Jurkat, Clone E6-1 (cell line): ENCODE measurements around the gene IL11RA.
A peak's percentile ranks its signal among the peaks of the same experiment; 100 is the strongest.
"Not testable (repeated sequence)": the region's sequence is repeated elsewhere in the genome, so short reads cannot be mapped to it uniquely, and the experiment has no call there.

Source experiments
- DNase-seq: peaks from one replicate; pipeline ENCODE4 v3.0.0-alpha.2; 2011; ENCODE audit warnings: low read depth, low spot score
- H3K4me3 ChIP-seq: 2 replicates; pipeline ENCODE4 v1.5.1; 2011; ENCODE audit warnings: mild to moderate bottlenecking, low read length, control low read depth, moderate library complexity

The IL11RA gene

GRCh38 chr9:34627716-34628655 lies 24.0 kb upstream of the IL11RA start:
- no peak for DNase-seq
- H3K4me3 ChIP-seq, result no peak overlapping the region

GRCh38 chr9:34628656-34629490 lies 23.1 kb upstream of the IL11RA start, which contains the start of gene ARID3C:
TSS of gene ARID3C (minus strand) at chr9:34629066. CDS start at chr9:34628014, 1,052 bp downstream.
- DNase-seq, result no peak
- peak within 1 kb of the TSS; percentile 28 for H3K4me3 ChIP-seq

- DNase-seq, result no peak
- H3K4me3 ChIP-seq, result no peak overlapping the region; the same call in 1 of the 2 replicates
Measured at GRCh38 chr9:34629491-34629808, 22.5 kb upstream of the IL11RA start.

- H3K4me3 ChIP-seq, result no peak overlapping the region
- no peak for DNase-seq
Measured at GRCh38 chr9:34630402-34631154, 21.4 kb upstream of the IL11RA start.

GRCh38 chr9:34633166-34633565 lies 18.8 kb upstream of the IL11RA start:
- no peak for DNase-seq
- H3K4me3 ChIP-seq, result no peak overlapping the region

- H3K4me3 ChIP-seq, result no peak overlapping the region
- DNase-seq, result peak; percentile 73
Measured at GRCh38 chr9:34633851-34634550, 18.0 kb upstream of the IL11RA start.

- no peak overlapping the region for H3K4me3 ChIP-seq
- DNase-seq, result no peak
Measured at GRCh38 chr9:34634551-34635248, 17.3 kb upstream of the IL11RA start.

- H3K4me3 ChIP-seq, result no peak overlapping the region
- DNase-seq, result no peak
Measured at GRCh38 chr9:34635556-34635955, 16.4 kb upstream of the IL11RA start.

GRCh38 chr9:34636791-34637355 lies 15.1 kb upstream of the IL11RA start:
- H3K4me3 ChIP-seq, result peak overlapping the region; percentile 91
- no peak for DNase-seq

GRCh38 chr9:34637356-34638137 lies 14.4 kb upstream of the IL11RA start, which contains the start of gene SIGMAR1:
TSS of gene SIGMAR1 (minus strand) at chr9:34637787. CDS start at chr9:34637697, 90 bp downstream.
- peak within 1 kb of the TSS; percentile 91 for H3K4me3 ChIP-seq
- peak; percentile 89 for DNase-seq

GRCh38 chr9:34638138-34638445 lies 13.9 kb upstream of the IL11RA start:
- peak overlapping the region; percentile 91 for H3K4me3 ChIP-seq
- DNase-seq, result no peak

- not testable (repeated sequence) for DNase-seq, H3K4me3 ChIP-seq
Measured at GRCh38 chr9:34639322-34639721, 12.7 kb upstream of the IL11RA start.

GRCh38 chr9:34642679-34643078 lies 9.3 kb upstream of the IL11RA start:
- DNase-seq, result no peak
- H3K4me3 ChIP-seq, result no peak overlapping the region

GRCh38 chr9:34644766-34645314 lies 7.1 kb upstream of the IL11RA start:
- DNase-seq, result no peak
- no peak overlapping the region for H3K4me3 ChIP-seq

GRCh38 chr9:34646211-34647083 lies 5.5 kb upstream of the IL11RA start, which contains the start of gene GALT:
TSS of gene GALT (plus strand) at chr9:34646675. CDS start at chr9:34646705, 30 bp downstream.
- H3K4me3 ChIP-seq, result peak within 1 kb of the TSS; percentile 93
- DNase-seq, result peak; percentile 72

- peak overlapping the region; percentile 93 for H3K4me3 ChIP-seq
- no peak for DNase-seq
Measured at GRCh38 chr9:34647084-34647403, 4.9 kb upstream of the IL11RA start.
